GM18870 (cell line): ENCODE measurements around the gene MAML2.

Source experiments
- ATAC-seq: cut with Tn5 transposase; IDR thresholded peaks from one replicate; pipeline ENCODE4 v1.9.1; 2021; ENCODE audit warnings: moderate library complexity; ENCODE audit not compliant: unreplicated experiment

Gene MAML2

DNA sequence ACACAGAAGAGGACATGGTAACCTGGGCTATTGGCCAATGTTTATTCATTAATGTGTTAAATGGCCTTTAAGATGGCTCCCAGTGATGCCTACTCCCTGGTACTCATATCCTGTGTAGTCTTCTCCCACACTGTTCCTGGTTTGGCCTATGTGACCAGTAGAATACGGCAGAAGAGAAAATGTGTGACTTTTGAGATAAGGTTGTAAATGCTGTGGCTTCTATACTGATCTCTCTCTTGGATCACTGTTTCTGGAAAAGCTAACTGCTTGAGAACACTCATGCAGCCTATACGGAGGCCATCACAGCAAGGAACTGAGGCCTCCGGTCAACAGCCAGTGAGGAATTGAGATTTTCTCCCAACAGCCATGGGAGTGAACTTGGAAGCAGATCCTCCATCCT, 24.1 kb downstream of the MAML2 start:
- ATAC-seq = no peak

DNA sequence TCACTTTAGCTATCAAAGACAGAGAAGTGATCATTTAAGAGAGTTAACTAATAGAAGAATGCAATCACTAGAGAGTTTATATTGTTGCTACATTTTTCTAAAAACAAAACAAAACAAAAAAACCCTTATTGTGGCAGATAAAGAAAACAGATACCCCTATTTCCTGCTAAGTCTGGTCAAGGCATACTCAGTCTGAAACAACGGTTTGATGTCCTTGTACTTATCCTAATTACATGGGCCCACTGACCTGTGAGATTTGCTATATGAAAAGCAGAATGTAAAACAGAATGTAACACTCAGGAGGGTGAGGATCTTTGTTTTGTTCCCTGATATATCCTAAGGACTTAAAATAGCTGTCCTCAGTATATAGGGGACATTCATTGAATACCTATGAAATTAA, 24.6 kb downstream of the MAML2 start:
- no peak for ATAC-seq

DNA sequence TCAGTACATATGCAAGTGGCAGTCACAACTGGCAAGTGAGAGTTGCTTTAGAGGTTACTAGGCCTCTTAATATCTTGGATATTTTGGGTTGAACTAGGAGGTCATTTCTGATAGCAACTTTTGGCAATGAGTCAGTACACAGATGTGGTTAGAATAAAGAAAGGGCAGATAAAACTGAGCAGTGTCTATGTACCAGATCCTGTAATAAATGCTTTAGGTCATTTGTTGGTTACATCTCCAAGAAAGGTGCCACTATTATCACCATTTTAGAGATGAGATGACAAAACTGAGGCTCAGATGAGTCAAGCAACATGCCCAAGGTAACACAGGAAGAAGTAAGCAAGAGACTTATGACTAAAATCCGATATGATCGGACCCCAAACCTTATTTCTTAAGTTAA, 25.0 kb downstream of the MAML2 start:
- no peak for ATAC-seq

DNA sequence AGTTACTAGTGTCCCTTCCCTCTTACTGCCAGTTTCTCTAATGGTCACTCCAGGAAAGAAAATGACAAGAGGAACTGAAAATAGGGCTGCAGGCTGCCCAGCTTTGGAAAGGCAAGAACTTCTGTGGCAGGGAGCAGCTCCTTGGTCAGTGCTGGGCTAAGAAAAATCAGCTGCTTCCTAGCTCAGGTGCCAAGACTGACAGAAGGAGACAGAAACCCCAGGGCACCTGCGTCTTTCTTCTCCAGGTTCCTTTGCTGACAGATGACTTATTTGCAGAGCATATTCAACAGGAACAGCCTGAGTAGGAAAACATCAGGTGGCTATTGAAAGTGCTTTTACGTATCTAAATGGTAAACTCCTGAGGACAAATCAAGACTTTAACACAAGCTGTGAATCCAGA, 25.4 kb downstream of the MAML2 start:
- no peak for ATAC-seq

DNA sequence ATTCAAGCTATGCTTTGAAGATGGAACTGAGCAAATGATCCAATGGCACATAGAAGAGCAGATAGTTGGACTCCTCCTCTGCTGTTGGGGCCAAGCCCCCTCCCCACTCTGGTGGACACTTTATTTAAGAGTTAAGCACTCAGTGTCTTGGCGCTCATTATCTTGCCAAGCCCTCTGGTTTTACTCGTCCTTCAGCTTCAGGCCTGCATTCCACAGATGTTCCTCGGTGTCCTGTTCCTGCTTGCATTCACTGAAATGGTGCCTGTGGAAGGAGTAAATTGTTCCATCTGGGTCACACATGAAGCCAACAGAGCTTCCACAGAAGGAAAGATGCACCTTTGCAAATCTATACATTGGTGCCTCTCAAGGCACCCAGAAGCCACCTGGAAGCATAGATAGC, 26.1 kb downstream of the MAML2 start:
- no peak for ATAC-seq

DNA sequence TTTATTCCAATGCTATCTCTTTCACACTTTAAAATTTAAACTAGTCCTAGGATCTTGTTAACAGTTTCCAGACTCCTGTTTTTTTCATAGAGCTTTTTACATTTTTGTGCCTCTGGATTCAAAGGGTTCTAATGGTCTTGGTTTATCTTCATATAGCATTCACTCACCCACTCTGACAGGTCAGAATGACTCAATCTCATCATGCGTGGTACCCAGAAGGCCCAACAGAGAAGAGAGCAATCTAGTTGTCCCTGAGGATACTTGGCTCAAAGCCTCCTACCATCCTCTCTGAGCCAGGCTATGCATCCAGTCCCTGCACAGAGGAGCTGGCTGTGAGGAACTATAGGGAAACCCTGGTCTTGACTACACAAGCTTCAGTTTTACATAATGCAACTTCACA, 27.5 kb downstream of the MAML2 start:
- no peak for ATAC-seq

DNA sequence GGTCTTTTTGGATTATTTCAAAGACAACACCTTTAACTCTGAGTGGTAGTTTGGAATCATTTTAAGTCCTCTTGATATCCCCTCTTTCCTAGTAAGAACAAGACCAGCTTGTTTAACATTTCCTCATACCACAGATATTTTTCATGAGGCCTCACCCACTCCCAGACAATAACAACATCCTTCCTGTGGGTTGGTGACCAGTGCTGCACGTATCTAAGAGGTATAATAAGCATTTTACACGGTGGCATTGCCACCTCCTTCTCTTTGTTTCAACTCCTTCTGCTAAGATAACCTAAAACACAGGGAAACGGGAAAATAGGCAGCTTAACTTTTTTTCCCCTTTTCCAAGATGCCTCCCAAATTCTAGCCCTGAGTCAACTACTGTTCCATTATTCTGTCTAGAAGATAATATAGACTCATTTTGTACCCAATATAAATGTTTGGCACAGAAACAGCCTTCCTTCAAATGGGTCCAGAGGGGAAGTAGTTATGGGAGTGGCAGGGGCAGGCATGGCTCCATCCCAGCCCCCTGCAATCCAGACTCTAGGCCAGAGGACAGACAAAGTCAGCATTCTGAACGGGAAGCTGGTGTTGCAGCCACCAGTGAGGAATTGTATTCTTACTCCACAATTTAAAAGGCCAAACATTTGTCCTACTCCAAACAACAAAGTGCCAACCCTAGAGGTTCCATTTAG, 28.5 kb downstream of the MAML2 start:
- ATAC-seq = no peak

DNA sequence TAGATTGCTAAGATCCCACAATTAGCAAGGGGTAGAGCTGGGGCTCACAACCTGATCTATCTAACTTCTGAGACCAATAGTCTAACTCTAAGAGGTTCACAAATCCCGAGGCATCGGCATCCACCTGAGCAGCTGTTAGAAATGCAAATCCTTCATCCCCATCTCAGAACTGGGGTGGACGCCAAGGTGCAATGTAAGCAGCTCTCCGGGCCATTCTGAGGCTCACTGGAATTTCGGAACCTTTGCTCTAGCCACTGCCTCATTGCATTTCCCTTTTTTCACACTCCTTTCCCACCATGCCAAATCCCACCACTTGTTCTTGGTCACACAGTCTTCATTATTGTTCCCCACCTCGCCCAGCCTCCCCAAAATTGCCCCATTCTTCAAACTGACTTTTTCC, 29.8 kb downstream of the MAML2 start:
- no peak for ATAC-seq

DNA sequence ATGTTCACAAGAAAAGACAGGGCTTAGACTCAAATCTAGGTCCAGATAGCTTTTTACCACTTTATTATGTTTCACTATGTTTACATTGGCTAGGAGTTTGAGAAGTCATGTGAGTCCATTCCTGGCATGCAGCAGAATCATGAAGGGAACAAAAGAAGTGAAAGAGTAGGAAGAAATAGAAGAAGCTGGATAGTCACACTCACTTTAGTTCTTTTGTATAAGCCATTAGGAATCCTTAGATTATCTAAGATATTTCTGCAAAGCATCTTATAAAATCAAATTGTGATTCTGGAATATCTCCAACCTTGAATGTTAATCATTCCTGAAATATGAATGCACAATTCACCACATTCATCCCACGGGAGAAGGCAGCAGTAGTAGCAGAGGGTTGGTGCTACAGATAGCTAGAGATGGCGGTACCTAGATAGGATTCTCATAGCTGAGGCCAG, 31.9 kb downstream of the MAML2 start:
- ATAC-seq = no peak

DNA sequence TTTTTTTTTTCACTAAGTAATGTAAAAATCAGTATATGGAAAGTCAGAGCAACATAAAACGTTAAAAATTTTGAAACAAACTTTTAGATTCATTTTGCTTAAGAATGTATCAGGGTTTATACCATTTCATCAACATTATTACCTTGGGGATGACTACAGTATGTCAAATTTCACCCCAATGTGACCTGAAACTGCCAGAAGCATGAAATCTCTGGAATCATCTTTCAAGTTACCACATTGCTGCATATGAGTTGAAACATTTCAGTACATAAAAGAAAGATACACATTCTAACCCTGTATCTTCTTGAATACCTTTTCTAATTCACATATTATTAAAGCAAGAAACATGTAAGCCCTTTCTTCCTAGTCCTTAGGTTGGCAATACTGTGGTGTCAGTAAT, 32.8 kb downstream of the MAML2 start:
- no peak for ATAC-seq

DNA sequence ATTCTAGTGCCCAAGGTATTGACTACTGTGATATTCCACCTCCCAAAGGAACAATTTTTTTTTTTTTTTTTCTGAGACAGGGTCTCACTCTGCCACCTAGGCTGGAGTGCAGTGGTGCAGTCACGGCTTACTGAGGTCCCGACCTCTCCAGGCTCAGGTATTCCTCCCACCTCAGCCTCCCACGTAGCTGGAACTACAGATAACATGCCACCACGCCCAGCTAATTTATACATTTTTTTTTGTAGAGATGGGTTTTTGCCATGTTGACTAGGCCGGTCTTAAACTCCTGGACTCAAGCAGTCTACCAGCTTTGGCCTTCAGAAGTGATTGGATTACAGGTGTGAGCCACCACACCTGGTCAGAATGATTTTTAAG, 33.4 kb downstream of the MAML2 start:
- ATAC-seq = no peak

DNA sequence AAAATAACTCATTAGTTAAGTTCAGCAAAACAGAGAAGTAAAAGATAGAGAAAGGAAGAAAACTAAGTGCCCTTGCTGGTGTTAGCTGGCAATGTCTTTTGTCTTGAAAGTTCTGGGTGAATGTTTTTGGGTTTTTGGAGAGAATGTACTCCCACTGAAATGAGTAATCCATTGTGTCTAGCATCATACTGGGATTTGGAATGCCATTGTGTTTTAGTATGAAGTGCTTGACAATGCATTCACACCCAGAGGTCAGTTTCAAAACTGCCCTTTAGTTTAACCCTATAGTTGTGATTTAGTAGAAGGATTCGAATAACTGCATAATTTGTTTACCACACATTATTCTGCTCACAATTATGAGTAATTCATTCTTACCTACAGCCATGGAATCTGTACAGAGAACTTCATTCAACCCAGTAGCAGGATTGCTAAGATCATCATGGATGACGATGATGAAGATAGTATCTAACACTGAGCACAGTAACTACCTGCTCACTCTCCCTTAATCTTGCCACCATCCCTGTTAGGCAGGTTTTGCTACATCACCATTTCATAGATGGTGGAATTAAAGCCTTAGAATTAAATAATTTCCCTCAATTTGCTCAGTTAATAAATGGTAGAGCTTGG, 33.9 kb downstream of the MAML2 start:
- no peak for ATAC-seq

DNA sequence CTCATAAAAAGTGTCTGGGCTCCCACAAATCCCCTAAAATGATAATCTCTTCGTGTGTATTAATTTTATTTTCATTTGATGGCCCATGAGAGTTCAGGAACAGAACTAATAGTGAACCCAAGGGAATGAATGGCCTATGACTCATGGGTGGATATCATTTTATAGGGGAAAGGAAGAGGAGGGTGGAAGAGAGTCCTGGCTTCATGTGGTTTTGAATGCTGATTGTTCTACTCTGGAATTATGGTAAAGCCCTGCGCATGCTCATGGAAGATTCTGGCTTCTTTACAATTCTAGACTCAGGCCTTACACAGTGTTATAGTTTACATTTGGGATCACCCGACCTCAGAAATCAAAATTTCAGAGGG, 35.2 kb downstream of the MAML2 start:
- no peak for ATAC-seq

DNA sequence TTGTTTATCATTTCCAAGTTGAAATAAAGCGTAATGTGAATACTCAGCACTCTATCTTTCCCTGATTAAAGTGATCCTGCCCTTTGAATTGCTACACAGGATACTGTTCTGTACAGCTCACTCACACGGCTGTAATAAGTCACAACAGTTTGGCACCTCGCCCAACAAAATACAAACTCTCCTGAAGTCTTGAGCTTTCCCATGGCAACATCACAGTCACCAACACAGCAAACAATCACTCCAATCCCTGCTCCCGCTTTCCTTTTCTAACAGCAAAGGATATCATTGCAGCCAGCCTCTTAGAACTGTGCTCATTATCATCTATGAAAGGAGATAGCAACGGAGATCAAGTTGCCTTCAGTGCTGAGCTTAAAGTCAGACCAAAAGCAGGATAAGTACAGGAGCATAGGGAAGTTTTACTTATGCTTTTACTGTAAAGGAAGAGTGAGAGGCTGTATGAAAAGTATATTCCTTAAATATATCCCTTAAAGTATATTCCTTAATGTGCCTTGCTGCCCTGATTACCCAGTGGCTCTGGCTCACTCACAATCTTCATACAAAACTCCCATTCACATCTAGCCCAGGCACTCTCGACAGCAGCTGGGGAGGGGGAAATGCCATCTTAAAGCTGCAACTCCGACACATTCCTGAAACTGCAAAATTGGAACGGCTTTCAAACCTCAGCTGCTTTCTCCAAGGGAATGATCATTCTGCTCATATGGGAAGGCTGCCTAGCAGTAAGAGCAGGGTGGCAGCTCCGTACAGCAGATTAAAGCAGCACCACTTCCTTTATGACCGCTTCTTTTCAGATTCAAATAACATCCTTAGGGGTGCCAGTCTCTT, 35.8 kb downstream of the MAML2 start:
- no peak for ATAC-seq

DNA sequence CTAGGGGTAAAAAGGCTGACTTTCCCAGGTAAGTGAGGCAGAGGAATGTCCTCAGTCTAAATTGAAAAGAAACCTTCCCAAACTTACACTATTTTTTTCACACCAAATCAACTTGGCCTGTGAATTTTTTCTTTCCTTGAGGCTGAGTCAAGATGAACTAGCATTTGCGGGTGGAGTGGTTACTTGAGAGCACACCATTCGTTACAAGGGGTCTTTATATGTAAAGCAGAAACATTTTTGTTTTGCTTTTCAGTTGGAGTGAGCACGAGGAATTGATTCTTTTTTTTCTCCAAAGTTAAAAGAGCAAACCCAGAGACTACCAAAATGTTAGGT, 36.4 kb downstream of the MAML2 start:
- ATAC-seq = no peak

DNA sequence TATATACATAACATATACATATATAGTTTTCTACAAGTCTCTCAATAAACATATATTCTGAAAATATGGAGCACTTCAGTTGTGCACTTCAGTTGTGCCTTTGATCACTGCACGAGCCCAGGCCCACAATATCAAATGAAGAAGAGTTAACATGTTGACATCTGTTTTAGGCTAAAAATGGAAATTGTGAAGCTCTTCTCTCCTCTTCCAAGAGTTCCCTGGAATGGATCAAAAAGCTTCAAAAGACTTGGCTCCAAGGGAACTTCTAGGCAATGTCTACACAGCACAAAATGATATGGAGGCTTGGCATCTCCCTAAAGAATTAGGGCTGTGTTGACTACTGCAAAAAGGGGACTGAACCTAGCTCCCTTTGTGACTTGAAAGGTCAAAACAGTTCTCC, 36.9 kb downstream of the MAML2 start:
- no peak for ATAC-seq

DNA sequence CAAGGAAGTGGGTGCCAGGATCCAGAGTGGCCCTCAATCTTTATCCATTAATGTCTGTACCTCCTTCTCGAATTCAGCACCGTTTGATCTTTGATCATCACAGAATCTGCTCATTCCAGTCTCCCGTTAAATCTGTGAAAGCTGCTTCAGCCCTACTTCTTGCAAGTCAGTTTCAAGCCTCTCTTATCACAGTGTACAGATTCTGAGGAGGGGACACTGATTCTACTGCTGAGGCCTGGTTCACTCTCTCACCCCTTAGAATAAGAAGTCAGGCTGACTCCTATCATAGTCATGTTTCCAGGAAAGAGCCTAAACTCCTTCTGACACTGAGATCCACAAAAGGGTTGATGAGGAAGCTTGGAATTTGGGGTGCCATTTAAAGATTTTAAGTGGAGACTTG, 39.0 kb downstream of the MAML2 start:
- ATAC-seq = no peak

DNA sequence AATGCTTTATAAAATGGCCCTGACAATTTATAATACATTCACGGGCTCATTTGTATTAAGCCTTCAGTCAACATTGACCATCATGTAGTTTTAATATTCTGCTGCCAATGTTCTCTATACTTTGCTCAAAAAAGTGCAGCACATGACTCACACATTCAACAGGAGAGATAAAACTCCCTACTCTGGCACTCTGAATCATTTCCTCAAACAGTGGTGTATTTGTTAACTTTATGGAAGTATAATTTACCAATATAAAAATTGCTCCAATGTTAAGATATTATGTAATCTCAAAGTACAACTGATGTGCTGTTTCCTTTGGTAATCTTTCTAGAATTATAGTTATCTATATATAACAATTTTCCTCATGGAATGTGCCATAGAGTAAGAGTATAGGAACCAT, 39.9 kb downstream of the MAML2 start:
- no peak for ATAC-seq

DNA sequence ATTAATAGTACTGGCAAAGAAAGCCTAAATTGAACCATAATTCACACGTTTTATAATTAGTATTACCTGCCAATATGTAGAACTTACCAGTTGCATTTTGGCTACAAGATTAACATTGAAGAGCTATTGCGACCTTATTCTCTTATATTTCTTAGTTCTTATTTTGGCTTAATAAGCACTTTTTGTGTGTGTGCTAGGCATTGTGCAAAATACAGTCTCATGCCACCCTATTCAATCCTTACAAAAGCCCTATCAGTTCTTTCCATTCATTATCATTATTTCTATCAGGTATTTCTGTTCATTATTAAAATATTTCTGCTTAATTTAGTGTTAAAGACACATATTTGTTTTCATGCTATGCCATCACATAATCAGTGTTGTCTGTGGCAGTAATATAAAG, 41.2 kb downstream of the MAML2 start:
- no peak for ATAC-seq

DNA sequence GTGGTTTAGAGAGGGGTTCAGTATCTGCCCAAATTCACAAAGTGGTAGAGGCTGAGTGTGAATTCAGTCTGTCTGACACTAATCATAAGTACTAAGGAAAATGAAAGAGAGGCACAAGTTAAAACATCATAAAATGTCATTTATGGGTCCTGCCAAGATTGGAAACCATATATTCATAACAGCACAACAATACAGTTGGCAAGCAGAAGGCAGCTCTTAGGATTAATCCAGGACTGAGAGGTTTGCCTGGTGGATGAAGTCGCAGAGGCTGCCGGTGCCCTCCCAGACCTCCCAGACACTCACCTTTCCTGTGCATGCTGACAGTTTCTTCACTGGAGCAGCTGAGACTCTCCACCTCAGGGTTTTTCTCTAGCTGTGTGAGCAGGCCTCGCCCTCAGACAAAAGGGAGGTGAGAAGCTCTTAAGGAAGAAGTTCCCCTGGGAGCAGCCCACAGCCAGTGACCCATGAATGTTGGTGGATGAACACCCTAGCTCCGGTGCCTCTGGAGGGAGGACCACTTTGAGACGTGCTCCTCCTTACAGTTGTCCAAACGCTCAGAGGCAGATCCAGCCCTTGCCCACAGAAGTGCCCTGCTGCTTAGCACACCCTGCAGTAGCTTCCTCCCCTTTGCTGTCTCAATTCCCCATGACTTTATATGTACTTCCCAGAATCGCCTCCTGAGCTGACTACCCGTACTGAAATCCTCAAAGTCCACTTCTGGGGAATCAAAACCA, 43.7 kb downstream of the MAML2 start:
- no peak for ATAC-seq

DNA sequence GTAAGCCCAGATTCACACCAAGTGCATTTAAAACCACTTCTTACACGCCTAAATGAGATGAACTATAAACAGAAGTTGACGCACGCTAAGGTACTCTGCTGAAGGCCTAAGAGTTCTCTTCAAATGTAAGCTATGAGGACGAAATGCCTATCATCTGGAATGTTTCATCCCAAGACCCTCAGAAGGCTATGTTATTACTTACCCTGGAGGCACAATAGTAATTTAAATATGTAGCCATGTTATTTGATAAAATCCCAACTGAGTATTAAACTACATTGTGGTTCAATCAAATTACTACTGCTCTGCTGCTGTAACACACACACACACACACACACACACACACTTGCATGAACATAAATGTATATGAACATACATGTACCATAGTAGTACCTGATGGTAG, 47.6 kb downstream of the MAML2 start:
- ATAC-seq = no peak

DNA sequence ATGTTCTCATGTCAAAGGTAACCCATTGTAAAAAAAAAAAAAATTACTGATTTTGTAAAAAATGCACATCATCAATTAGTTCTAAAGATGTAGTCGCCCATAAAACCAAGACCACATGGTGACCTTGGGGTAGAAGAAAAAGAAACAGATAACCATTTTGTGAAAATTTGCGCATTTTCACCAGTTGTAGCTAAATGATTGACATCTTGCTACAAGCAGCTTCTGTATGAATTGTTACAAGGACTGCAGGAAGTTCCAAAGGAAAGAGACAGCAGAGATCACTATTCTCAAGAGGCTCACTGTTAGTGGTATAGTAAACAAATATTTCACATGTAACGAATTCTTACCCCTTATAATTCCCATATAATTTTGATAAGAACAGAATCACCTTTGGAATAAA, 48.7 kb downstream of the MAML2 start:
- ATAC-seq = no peak
